ENCODE measurements around the gene CILP.

DNA sequence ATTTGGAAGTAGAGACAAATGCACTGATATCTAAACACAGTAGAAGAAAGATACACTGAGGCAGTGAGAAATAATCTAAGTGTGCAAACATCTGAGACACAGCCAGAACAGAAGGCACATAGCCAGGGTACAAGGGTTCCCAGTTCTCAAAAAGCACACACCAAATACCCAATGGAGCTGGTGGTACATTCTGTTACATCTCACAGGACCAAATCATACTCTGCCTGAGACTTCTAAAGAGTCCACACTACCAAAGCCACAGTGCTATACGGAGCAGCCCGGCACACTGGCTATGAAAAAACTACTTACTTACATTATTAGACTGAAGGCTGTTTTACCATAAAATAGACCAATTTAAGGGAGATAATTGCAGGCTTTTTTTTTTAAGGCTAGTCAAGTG lies 45.4 kb downstream of the CILP start:
- TF ChIP-seq RAD21 (IDR thresholded peaks at IDR 0.05; ENCODE audit: low read depth) (no peak), EZH2 (IDR thresholded peaks at IDR 0.05) (no peak), POLR2AphosphoS5 (IDR thresholded peaks at IDR 0.05; ENCODE audit: low read depth, low read length) (no peak), CEBPB (IDR thresholded peaks at IDR 0.05; ENCODE audit: low read depth) (no peak), ZNF274 (IDR thresholded peaks at IDR 0.05; ENCODE audit: low read depth, low read length) (no peak), ZFX (IDR thresholded peaks at IDR 0.05) (no peak)
- TF ChIP-seq, protein P1, sequence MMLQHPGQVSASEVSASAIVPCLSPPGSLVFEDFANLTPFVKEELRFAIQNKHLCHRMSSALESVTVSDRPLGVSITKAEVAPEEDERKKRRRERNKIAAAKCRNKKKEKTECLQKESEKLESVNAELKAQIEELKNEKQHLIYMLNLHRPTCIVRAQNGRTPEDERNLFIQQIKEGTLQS (IDR thresholded peaks at IDR 0.05) = no peak
- TF ChIP-seq, protein P2, sequence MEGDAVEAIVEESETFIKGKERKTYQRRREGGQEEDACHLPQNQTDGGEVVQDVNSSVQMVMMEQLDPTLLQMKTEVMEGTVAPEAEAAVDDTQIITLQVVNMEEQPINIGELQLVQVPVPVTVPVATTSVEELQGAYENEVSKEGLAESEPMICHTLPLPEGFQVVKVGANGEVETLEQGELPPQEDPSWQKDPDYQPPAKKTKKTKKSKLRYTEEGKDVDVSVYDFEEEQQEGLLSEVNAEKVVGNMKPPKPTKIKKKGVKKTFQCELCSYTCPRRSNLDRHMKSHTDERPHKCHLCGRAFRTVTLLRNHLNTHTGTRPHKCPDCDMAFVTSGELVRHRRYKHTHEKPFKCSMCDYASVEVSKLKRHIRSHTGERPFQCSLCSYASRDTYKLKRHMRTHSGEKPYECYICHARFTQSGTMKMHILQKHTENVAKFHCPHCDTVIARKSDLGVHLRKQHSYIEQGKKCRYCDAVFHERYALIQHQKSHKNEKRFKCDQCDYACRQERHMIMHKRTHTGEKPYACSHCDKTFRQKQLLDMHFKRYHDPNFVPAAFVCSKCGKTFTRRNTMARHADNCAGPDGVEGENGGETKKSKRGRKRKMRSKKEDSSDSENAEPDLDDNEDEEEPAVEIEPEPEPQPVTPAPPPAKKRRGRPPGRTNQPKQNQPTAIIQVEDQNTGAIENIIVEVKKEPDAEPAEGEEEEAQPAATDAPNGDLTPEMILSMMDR (IDR thresholded peaks at IDR 0.05 in 2 of 3, conservative IDR thresholded peaks at IDR 0.05 in 1 of 3; ENCODE audit: borderline replicate concordance in 1 of 3, insufficient read depth in 1 of 3, low read depth in 2 of 3, low read length in 2 of 3) = no peak
- TF ChIP-seq, protein P3, sequence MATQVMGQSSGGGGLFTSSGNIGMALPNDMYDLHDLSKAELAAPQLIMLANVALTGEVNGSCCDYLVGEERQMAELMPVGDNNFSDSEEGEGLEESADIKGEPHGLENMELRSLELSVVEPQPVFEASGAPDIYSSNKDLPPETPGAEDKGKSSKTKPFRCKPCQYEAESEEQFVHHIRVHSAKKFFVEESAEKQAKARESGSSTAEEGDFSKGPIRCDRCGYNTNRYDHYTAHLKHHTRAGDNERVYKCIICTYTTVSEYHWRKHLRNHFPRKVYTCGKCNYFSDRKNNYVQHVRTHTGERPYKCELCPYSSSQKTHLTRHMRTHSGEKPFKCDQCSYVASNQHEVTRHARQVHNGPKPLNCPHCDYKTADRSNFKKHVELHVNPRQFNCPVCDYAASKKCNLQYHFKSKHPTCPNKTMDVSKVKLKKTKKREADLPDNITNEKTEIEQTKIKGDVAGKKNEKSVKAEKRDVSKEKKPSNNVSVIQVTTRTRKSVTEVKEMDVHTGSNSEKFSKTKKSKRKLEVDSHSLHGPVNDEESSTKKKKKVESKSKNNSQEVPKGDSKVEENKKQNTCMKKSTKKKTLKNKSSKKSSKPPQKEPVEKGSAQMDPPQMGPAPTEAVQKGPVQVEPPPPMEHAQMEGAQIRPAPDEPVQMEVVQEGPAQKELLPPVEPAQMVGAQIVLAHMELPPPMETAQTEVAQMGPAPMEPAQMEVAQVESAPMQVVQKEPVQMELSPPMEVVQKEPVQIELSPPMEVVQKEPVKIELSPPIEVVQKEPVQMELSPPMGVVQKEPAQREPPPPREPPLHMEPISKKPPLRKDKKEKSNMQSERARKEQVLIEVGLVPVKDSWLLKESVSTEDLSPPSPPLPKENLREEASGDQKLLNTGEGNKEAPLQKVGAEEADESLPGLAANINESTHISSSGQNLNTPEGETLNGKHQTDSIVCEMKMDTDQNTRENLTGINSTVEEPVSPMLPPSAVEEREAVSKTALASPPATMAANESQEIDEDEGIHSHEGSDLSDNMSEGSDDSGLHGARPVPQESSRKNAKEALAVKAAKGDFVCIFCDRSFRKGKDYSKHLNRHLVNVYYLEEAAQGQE (IDR thresholded peaks at IDR 0.05; ENCODE audit: low read depth) = no peak
